Omental fat pad (tissue), 4 donors: ENCODE data around the gene EP400. TPM values are rescaled to one million over a fixed set of nuclear protein-coding genes. Genes with fewer than 3 reads are reported as not detected.
"Not testable (repeated sequence)": the region's sequence is repeated elsewhere in the genome, so short reads cannot be mapped to it uniquely, and the experiment has no call there.

Experiments used
- ATAC-seq: fragments of 150-250 bp; one replicate; pipeline ENCODE4 v1.9.1; 2016; ENCODE audit warnings: mild to moderate bottlenecking, moderate library complexity; ENCODE audit not compliant: low FRiP score
- DNase-seq: peaks from one replicate; pipeline ENCODE4 v3.0.0-alpha.2; 2019; ENCODE audit warnings: low spot score
- total RNA-seq, 4 donors: library from RNA; depleted of rRNA; stranded (reverse); fragments of >200 nt; gene quantifications; one replicate each; pipeline ENCODE4 v1.1.0, GENCODE V29; 2016
- TF ChIP-seq, protein P1 (sequence below), 3 donors: fragments of 450-650 bp; IDR thresholded peaks; one replicate each; pipeline ENCODE4 v1.5.1; 2016 to 2017; ENCODE audit warnings: antibody characterized with exemption in 3 of 3, mild to moderate bottlenecking in 3 of 3, moderate library complexity in 2 of 3

The EP400 gene
- total RNA-seq, 4 donors from 2014 or later: 16.1 to 34.2 (median 24.7) TPM

- DNase-seq (no peak), ATAC-seq (no peak)
- TF ChIP-seq, protein P1, sequence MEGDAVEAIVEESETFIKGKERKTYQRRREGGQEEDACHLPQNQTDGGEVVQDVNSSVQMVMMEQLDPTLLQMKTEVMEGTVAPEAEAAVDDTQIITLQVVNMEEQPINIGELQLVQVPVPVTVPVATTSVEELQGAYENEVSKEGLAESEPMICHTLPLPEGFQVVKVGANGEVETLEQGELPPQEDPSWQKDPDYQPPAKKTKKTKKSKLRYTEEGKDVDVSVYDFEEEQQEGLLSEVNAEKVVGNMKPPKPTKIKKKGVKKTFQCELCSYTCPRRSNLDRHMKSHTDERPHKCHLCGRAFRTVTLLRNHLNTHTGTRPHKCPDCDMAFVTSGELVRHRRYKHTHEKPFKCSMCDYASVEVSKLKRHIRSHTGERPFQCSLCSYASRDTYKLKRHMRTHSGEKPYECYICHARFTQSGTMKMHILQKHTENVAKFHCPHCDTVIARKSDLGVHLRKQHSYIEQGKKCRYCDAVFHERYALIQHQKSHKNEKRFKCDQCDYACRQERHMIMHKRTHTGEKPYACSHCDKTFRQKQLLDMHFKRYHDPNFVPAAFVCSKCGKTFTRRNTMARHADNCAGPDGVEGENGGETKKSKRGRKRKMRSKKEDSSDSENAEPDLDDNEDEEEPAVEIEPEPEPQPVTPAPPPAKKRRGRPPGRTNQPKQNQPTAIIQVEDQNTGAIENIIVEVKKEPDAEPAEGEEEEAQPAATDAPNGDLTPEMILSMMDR (IDR thresholded peaks at IDR 0.05): no peak
Measured at GRCh38 chr12:132095520-132096409, 146.0 kb downstream of the EP400 start.

- TF ChIP-seq, protein P1 (IDR thresholded peaks at IDR 0.05): no peak
- ATAC-seq (no peak), DNase-seq (no peak)
Measured at GRCh38 chr12:132099739-132100138, 150.0 kb downstream of the EP400 start.

DNA sequence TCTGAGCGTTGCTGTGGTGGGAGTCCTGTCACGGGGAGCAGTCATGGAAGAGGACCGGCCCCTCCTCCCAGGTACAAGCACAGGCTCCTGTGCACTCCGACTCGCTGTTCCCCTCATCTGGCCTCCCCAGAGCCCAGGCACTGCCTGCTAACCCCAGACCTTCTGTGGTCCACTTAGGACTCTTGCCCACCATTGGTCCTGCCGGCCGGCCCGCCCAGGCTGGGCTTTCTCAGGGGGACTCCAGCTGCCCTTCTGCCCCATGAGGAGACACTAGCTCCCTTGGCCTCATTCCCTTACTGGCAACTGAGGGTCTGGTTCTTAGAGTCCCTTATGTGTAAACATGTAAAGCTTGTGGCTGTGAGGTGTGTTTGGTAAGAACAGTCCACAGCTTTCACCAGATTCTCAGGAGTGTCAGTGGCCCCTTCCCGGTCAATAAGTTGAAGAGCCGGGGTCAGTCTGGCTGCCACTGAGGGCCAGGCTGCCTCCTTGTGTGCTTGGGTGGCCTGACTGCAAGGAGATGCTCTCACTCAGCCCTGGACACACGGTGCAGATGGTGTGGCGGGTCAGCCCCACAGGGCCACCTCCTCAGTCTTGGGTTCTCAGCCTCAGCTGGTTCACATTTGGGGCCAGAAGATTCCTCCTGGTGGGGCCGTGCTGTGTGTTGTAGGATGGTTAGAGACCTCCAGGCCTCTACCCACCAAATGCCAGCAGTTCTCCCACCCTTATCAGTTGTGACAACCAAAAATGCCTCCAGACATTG, 150.7 kb downstream of the EP400 start:
- DNase-seq (no peak), ATAC-seq (no peak)
- TF ChIP-seq, protein P1 (IDR thresholded peaks at IDR 0.05): no peak

DNA sequence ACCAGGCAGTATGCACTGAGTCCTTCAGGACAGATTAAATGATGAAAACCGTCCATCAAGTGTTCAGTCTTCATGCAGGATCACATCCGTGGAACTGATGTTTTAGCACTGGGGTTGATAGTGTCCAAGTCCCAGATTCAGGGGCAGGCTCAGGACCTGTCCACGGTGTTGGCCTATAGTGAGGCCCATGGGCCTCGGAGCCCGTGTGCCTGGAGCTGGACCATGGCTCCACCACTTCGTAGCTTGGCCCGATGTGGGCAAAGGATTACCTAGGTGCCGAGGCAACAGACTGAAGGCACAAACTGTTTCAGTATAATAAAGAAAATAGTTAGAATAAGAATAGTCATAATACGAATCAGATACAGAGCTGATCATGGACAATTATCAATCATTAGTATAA, 152.6 kb downstream of the EP400 start:
- TF ChIP-seq, protein P1 (IDR thresholded peaks at IDR 0.05): no peak
- ATAC-seq (no peak), DNase-seq (no peak)

DNA sequence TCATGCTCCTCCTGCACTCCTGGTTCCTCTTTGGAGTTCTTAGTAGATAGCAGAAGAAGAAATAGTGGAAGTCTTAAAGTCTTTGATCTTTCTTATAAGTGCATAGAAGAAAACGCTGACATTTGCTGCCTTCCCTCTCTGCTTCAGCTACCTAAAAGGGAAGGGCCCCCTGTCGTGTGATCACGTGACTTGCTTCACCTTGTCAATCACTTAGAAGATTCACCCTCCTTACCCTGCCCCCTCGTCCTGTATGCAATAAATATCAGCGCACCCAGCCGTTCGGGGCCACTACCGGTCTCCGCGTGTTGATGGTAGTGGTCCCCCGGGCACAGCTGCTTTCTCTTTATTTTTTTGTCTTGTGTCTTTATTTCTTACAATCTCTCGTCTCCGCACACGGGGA, 153.3 kb downstream of the EP400 start:
- ATAC-seq, DNase-seq: not testable (repeated sequence)

GRCh38 chr12:132103542-132104308, 154.0 kb downstream of the EP400 start:
- TF ChIP-seq, protein P1 (IDR thresholded peaks at IDR 0.05): no peak
- DNase-seq (no peak), ATAC-seq (no peak)

DNA sequence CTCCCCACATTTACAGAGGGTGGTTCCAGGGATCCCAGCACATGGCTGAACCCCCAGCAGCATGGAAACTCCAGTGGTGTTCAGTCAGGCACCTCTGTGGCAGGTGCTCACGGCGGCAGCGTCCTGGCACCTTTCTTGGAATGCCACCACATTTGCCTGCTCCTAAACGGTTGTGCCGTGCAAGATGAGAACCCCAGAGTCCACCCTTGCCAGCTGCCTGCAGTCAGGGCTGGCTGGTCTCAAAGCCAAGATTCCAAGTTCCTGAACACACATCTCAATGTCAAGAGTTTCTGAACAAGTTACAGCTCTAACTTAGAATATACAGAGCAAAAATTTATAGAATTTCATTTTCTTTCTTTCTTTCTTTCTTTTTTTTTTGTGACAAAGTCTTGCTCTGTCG, 155.7 kb downstream of the EP400 start:
- ATAC-seq (no peak), DNase-seq (no peak)
- TF ChIP-seq, protein P1 (IDR thresholded peaks at IDR 0.05): no peak
